Stimulated activated CD4-positive, alpha-beta T cell treated with anti-CD3 and anti-CD28 coated beads, Interleukin-12 subunit alpha, Interleukin-12 subunit beta, amount 100 ng/mL, for 48 hours (primary cell): ENCODE data around the gene NOCT.
"Not testable (repeated sequence)": the region's sequence is repeated elsewhere in the genome, so short reads cannot be mapped to it uniquely, and the experiment has no call there.

Source experiments
- DNase-seq, 3 donors: peaks; one replicate each; pipeline ENCODE4 v3.0.0-alpha.2; 2020; ENCODE audit warnings: low read depth in 2 of 3, low spot score in 1 of 3

NOCT gene

GRCh38 chr4:139044291-139044690 is 28.7 kb downstream of the NOCT start:
- DNase-seq: no peak

GRCh38 chr4:139048026-139048425 is 32.4 kb downstream of the NOCT start:
- DNase-seq: no peak

- no peak for DNase-seq
Observed at GRCh38 chr4:139050446-139050845, 34.9 kb downstream of the NOCT start.

GRCh38 chr4:139053909-139054308 is 38.3 kb downstream of the NOCT start:
- no peak for DNase-seq

- no peak for DNase-seq
Observed at GRCh38 chr4:139054791-139055505, 39.4 kb downstream of the NOCT start.

- DNase-seq: not testable (repeated sequence)
Observed at GRCh38 chr4:139059026-139059425, 43.4 kb downstream of the NOCT start.

- DNase-seq: no peak
Observed at GRCh38 chr4:139060591-139060990, 45.0 kb downstream of the NOCT start.

GRCh38 chr4:139076016-139076744 is 60.6 kb downstream of the NOCT start:
- DNase-seq: no peak

GRCh38 chr4:139077567-139078355 is 62.2 kb downstream of the NOCT start:
- no peak for DNase-seq

GRCh38 chr4:139078926-139079325 is 63.3 kb downstream of the NOCT start:
- no peak for DNase-seq

- peak; percentile 84 to 91 (median 84) for DNase-seq
Observed at GRCh38 chr4:139082750-139083606, 67.4 kb downstream of the NOCT start.

GRCh38 chr4:139083607-139083955 is 68.0 kb downstream of the NOCT start:
- peak; percentile 42 to 55 (median 54) for DNase-seq

GRCh38 chr4:139083956-139084803 is 68.6 kb downstream of the NOCT start:
- peak; percentile 62 to 82 (median 80) for DNase-seq

- no peak for DNase-seq
Observed at GRCh38 chr4:139084804-139085093, 69.2 kb downstream of the NOCT start.

- no peak for DNase-seq
Observed at GRCh38 chr4:139085141-139085540, 69.6 kb downstream of the NOCT start.

GRCh38 chr4:139092271-139092670 is 76.7 kb downstream of the NOCT start:
- DNase-seq: no peak
